Astrocyte of the cerebellum (primary cell): ENCODE measurements around the gene TUBB3.
"Not testable (repeated sequence)": the region's sequence is repeated elsewhere in the genome, so short reads cannot be mapped to it uniquely, and the experiment has no call there.

Experiments used
- DNase-seq: peaks from one replicate; pipeline ENCODE4 v3.0.0-alpha.2; 2011; ENCODE audit warnings: low read depth
- H3K4me3 ChIP-seq: 2 replicates; pipeline ENCODE4 v1.5.1; 2011; ENCODE audit warnings: mild to moderate bottlenecking, low read depth, low read length, moderate library complexity
- in situ Hi-C: cut with HindIII; loops from 2 replicates; pipeline ENCODE4 v1.10.0; 2017; ENCODE audit warnings: low sequenced_read_pairs
- TF ChIP-seq, protein P1 (sequence below): IDR thresholded peaks from 2 replicates; pipeline ENCODE4 v1.5.1; 2012; ENCODE audit warnings: low read length, low read depth, moderate library complexity, mild to moderate bottlenecking; ENCODE audit errors: missing control alignments

The TUBB3 gene

DNA sequence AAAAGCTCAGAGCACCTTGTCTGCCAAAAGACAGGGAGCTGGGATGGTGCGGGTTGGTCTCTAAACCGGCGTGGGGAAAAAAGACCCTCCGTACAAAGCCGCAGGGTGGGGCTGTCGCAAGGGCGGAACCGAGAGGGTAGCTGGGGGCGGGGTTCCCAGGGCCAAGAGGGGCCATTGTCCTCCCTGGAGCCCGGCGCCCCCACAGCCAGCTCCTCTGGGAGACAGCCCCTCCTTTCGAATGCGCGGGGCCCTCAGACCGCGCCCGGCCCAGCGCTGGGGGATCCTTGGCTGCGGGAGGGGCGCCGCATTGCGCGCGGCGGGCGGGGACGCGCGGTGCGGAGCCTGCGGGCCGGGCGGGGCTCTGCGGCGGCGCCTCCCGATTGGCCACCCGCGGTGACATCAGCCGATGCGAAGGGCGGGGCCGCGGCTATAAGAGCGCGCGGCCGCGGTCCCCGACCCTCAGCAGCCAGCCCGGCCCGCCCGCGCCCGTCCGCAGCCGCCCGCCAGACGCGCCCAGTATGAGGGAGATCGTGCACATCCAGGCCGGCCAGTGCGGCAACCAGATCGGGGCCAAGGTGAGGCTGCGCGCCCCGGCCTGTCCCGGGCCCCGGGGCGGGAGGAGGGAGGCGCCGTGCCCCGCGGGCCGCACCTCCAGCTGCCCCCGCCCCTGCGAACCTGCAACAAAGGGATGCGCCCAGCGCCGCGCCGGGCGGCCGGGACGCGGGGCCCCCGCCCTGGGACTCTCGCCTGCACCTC lies at the start of gene TUBB3:
TSS of gene TUBB3 (plus strand) at position 459 of the 756 bp plus-strand sequence. CDS start at position 519, 60 bp downstream.
- in situ Hi-C loops, result no loop called here
- TF ChIP-seq, protein P1, sequence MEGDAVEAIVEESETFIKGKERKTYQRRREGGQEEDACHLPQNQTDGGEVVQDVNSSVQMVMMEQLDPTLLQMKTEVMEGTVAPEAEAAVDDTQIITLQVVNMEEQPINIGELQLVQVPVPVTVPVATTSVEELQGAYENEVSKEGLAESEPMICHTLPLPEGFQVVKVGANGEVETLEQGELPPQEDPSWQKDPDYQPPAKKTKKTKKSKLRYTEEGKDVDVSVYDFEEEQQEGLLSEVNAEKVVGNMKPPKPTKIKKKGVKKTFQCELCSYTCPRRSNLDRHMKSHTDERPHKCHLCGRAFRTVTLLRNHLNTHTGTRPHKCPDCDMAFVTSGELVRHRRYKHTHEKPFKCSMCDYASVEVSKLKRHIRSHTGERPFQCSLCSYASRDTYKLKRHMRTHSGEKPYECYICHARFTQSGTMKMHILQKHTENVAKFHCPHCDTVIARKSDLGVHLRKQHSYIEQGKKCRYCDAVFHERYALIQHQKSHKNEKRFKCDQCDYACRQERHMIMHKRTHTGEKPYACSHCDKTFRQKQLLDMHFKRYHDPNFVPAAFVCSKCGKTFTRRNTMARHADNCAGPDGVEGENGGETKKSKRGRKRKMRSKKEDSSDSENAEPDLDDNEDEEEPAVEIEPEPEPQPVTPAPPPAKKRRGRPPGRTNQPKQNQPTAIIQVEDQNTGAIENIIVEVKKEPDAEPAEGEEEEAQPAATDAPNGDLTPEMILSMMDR, result no peak
- peak within 1 kb of the TSS; percentile 87 for H3K4me3 ChIP-seq
- no peak for DNase-seq

GRCh38 chr16:89873972-89874689 lies 49.0 kb upstream of the TUBB3 start:
- peak; percentile 83 for DNase-seq
- TF ChIP-seq, protein P1, result no peak
- H3K4me3 ChIP-seq, result peak overlapping the region; percentile 91
- in situ Hi-C loops, result no loop called here

DNA sequence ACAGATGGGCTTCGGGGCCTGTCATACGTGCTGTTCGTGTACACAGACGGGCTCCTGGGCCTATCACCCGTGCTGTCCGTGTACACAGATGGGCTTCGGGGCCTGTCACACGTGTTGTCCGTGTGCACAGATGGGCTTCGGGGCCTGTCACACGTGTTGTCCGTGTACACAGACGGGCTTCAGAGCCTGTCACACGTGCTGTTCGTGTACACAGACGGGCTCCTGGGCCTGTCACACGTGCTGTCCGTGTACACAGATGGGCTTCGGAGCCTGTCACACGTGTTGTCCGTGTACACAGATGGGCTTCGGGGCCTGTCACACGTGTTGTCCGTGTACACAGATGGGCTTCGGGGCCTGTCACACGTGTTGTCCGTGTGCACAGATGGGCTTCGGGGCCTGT lies 44.0 kb upstream of the TUBB3 start:
- in situ Hi-C loops, H3K4me3 ChIP-seq, DNase-seq: not testable (repeated sequence)

DNA sequence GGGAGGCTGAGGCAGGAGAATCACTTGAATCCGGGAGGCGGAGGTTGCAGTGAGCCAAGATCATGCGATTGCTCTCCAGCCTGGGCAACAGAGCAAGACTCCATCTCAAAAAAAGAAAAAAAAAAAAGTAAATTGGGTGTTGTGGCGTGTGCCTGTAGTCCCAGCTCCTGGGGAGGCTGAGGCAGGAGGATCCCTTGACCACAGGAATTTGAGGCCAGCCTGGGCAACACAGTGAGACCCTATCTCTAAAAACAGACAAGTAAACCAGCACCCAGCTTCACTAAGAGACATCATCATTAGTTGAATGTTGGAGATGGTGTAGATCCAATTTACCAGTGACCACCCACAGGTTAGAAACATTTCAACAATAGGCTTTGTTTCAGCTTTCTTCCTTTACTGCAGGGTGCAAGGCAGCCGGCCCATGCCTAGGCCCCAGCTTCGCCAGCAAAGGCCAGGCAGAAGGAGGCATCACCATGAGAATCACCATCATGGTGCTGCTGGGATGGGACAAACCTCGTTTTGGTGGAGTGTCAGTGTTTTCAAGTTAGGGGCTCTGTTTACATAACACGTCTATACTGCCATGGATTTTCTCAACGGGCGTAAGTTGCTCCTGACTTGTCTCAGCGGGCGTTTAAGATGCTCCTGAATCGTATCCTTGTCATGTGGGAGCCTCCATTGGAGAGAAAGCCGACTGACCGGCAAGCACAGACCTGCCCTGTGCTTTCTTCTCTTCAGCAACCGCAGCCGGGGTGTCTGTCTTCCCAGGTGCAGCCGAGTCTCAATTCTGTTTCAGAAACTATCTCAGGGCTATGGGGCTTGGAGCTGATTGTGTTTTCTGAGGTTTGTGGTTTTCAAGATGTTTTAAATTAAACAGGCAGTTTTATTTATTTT lies 42.4 kb upstream of the TUBB3 start:
- no peak for DNase-seq
- TF ChIP-seq, protein P1, result no peak
- in situ Hi-C loops, result no loop called here
- no peak overlapping the region for H3K4me3 ChIP-seq

GRCh38 chr16:89881368-89881730 lies 41.8 kb upstream of the TUBB3 start:
- H3K4me3 ChIP-seq, result no peak overlapping the region
- in situ Hi-C loops, result no loop called here
- TF ChIP-seq, protein P1, result no peak
- DNase-seq, result no peak

DNA sequence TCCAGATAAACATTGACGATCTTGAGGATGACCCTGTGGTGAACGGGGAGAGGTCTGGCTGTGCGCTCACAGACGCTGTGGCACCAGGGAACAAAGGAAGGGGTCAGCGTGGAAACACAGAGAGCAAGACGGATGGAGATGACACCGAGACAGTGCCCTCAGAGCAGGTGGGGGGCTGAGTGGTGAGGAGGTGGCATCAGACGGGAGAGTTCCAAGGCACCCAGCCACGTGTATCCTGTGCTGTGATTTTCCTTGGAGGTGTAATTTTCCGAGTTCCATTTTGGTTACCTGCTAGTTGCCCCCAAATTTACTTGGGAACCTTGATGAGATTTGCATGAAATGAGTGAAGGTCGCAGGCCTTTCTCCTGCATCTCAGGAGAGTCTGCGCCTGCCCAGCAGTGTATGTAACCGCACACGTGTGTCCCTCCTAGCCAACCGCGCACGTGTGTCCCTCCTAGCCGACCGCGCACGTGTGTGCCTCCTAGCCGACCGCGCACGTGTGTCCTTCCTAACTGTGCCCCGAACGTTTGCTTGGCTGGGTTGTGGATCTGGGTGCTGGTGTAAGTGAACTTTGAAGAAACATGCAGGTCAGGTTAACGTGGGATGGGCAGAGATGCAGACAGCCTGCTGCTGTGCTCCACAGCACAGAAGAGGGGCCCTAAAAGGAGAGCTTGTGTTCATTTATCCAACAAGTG lies 39.6 kb upstream of the TUBB3 start:
- no peak for DNase-seq
- no peak overlapping the region for H3K4me3 ChIP-seq
- TF ChIP-seq, protein P1, result no peak
- in situ Hi-C loops, result no loop called here
